ENCODE results near the gene BANP. TPM values are rescaled to one million over a fixed set of nuclear protein-coding genes. Genes with fewer than 3 reads are reported as not detected.
"Not testable (repeated sequence)": the region's sequence is repeated elsewhere in the genome, so short reads cannot be mapped to it uniquely, and the experiment has no call there.

The BANP gene
- total and polyA plus RNA-seq, 2 donors (not counting 3 experiments of a cell fraction or from before 2014, with no cell fraction given): 22.4 to 33.8 TPM

DNA sequence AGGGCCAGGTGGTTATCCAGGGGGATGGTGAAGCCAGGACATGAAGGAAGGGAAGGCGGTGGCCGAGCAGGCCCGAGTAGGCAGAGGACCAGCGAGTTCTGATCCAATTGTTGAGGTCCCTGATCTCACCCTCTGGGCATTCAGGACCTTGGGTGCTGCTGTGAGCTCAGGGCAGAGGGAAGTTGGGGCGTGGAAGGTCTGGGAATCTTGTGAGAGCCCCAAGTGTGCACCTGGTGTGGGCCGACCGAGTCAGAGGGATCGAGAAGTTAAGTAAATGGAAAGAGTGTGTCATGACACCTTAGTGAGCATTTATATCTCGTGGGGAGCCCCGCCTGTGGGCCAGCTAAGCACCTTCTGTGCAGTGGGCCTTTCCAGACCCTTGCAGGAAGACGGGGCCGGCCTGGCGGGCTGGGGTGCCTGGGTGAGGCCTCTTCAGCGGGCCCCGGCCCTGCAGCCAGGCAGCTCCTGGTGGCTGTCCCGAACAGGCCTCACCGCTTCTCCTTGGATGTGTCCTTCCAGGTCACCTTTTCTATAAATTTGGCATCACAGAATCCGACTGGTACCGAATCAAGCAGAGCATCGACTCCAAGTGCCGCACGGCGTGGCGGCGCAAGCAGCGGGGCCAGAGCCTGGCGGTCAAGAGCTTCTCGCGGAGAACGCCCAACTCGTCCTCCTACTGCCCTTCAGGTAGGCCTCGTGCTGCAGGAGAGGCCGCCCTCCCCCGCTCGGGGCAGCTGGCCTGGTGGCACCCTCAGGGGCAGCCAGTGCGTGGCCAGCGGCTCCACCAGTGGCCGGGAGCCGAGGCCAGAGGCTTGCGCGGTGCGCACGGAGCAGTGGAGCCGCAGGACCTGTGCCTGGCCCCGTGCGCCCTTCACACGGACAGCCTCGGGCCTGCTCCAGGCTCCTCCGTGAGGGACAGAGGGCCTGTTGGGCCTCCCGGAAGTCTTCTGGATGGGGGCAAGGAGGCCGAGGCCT lies 76.0 kb downstream of the BANP start:
- no peaks in the 10 kb centered on the region for H3K9me1 ChIP-seq (replicated peaks; ENCODE audit: control insufficient read depth, extremely low read depth, insufficient read depth, low read length)
- no peak overlapping the region for H2AFZ ChIP-seq (ENCODE audit: low read depth, low read length)
- no peaks in the 10 kb centered on the region for H3K27me3 ChIP-seq (ENCODE audit: control insufficient read depth in 2 of 2, insufficient read depth in 2 of 2, low read length in 2 of 2)
- no peaks in the 10 kb centered on the region for H3K79me2 ChIP-seq (ENCODE audit: control insufficient read depth, insufficient read depth, low read length)
- peaks cover 7% of the 10 kb centered on the region for H3K4me1 ChIP-seq (ENCODE audit: control insufficient read depth, extremely low read depth, insufficient read depth, low read length)
- H3K4me3 ChIP-seq (replicated peaks in 1 of 3; ENCODE audit: insufficient read depth in 1 of 3, low read depth in 1 of 3, low read length in 3 of 3): no peak overlapping the region
- no peak for DNase-seq (ENCODE audit: low read depth, low spot score)
- no peak overlapping the region for H3K27ac ChIP-seq (ENCODE audit: insufficient read depth, low read depth, low read length)
- no peaks in the 10 kb centered on the region for H4K20me1 ChIP-seq (replicated peaks; ENCODE audit: control insufficient read depth, extremely low read depth, insufficient read depth, low read length)
- no peak for FAIRE-seq
- H3K9me3 ChIP-seq (replicated peaks; ENCODE audit: control insufficient read depth, insufficient read depth, low read length): no peaks in the 10 kb centered on the region
- TF ChIP-seq EZH2 (IDR thresholded peaks at IDR 0.05; ENCODE audit: borderline replicate concordance, low read depth, low read length, severe bottlenecking) (no peak), POLR2AphosphoS5 (IDR thresholded peaks at IDR 0.05; ENCODE audit: insufficient read depth, low read depth, low read length) (no peak)
- H3K36me3 ChIP-seq (ENCODE audit: control insufficient read depth in 2 of 2, extremely low read depth in 1 of 2, insufficient read depth in 2 of 2, low read length in 2 of 2): no peaks in the 10 kb centered on the region
- ChIA-PET CTCF (no interaction called here), POLR2A (no interaction called here)
- BruUV-seq (replicated peaks): no TSS peak
- dilution Hi-C loops (cut with MboI; ENCODE audit: extremely low pct_ligation_motif_present, low sequenced_read_pairs) (no loop called here), intact Hi-C loops (cut with micrococcal nuclease) (loop anchor here (10.0 kb wide), 1 partner anchor 408 kb away; no protein-coding TSS in a partner anchor)
- no peak overlapping the region for H3K4me2 ChIP-seq (ENCODE audit: insufficient read depth, low read length)
- H3K9ac ChIP-seq (replicated peaks; ENCODE audit: extremely low read depth, insufficient read depth, low read length): no peak overlapping the region

GRCh38 chr16:88028177-88028930 lies 77.1 kb downstream of the BANP start:
- dilution Hi-C loops (cut with MboI; ENCODE audit: extremely low pct_ligation_motif_present, low sequenced_read_pairs); H3K36me3 ChIP-seq (ENCODE audit: control insufficient read depth in 2 of 2, extremely low read depth in 1 of 2, insufficient read depth in 2 of 2, low read length in 2 of 2); FAIRE-seq; H3K79me2 ChIP-seq (ENCODE audit: control insufficient read depth, insufficient read depth, low read length); H3K9me1 ChIP-seq (replicated peaks; ENCODE audit: control insufficient read depth, extremely low read depth, insufficient read depth, low read length); H3K27me3 ChIP-seq (ENCODE audit: control insufficient read depth in 2 of 2, insufficient read depth in 2 of 2, low read length in 2 of 2); CTCF ChIA-PET; H4K20me1 ChIP-seq (replicated peaks; ENCODE audit: control insufficient read depth, extremely low read depth, insufficient read depth, low read length); H2AFZ ChIP-seq (ENCODE audit: low read depth, low read length); H3K4me3 ChIP-seq (replicated peaks in 1 of 3; ENCODE audit: insufficient read depth in 1 of 3, low read depth in 1 of 3, low read length in 3 of 3); DNase-seq (ENCODE audit: low read depth, low spot score); POLR2A ChIA-PET; H3K4me1 ChIP-seq (ENCODE audit: control insufficient read depth, extremely low read depth, insufficient read depth, low read length); H3K9me3 ChIP-seq (replicated peaks; ENCODE audit: control insufficient read depth, insufficient read depth, low read length); H3K27ac ChIP-seq (ENCODE audit: insufficient read depth, low read depth, low read length); BruUV-seq (replicated peaks); H3K9ac ChIP-seq (replicated peaks; ENCODE audit: extremely low read depth, insufficient read depth, low read length); H3K4me2 ChIP-seq (ENCODE audit: insufficient read depth, low read length): not testable (repeated sequence)
- intact Hi-C loops (cut with micrococcal nuclease): loop anchor here (10.0 kb wide), 1 partner anchor 406 kb away; no protein-coding TSS in a partner anchor

Data from endothelial cell of umbilical vein (primary cell).